ENCODE data around the gene CDHR4. TPM values are rescaled to one million over a fixed set of nuclear protein-coding genes. Genes with fewer than 3 reads are reported as not detected.
A peak's percentile ranks its signal among the peaks of the same experiment; 100 is the strongest.

The CDHR4 gene
- total and polyA plus RNA-seq, 2 of the 8 experiments (the other 6 are each of a cell fraction or from before 2014, with no cell fraction given), result 0.50 to 0.60 TPM

DNA sequence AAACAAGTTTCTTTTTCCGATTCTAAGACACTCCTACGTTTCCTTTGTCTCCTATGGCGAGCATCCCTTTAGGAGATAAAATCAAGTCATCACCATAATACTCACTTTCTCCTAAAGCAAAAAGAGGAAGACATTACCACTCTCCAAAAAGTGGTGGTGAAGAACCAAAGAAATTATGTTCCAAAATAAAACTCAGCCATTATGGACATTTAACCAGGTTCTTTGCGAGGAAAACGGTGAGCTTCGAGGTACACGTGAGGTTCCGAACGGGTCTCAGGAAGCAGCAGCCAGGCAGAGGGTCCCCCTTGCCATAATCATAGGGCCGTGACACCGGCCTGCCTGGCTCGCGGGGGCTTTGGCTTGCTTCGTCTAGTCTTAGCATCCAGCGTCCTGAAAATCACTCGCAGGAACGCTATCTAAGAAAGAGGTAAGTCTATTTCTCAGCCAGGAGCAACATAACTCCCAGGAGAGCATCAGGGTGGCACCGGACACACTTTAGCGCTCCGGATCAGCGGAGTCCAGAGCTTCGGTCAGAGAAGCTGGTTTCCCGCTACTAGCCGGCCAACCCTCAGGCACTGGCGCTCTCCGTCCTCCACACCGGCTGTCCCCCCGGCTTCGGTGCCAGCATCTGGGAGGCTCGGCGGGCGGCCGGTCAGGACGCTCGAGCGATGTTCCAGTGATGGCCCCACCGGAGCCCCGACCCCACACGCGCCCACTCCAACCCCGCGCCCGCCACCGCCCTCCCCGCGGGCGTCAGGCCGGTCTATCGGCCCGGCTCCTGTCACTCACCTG lies 13.9 kb downstream of the CDHR4 start:
- no peak overlapping the region for H3K23ac ChIP-seq (ENCODE audit: insufficient read length)
- no peak overlapping the region for H2BK12ac ChIP-seq (ENCODE audit: low read depth, low read length)
- DNase-seq (ENCODE audit: low read depth in 1 of 2, low spot score in 2 of 2), result no peak
- peak overlapping the region; percentile 75 to 95 (median 86) for H3K4me3 ChIP-seq (ENCODE audit: extremely low read depth in 1 of 4, insufficient read depth in 2 of 4, low read depth in 3 of 4, low read length in 4 of 4)
- no peak overlapping the region for H4K91ac ChIP-seq (replicated peaks; ENCODE audit: insufficient read length, low read length)
- peak overlapping the region; percentile 44 for H3K4ac ChIP-seq (replicated peaks; ENCODE audit: insufficient read length, low read depth, low read length)
- H3K79me2 ChIP-seq (ENCODE audit: control insufficient read depth in 1 of 2, insufficient read depth in 2 of 2, low read length in 2 of 2), result peaks cover 0 to 41% of the 10 kb centered on the region in 2 experiments; a peak in 2 of 4 replicates
- H3K27ac ChIP-seq (ENCODE audit: low read depth, low read length), result peak overlapping the region; percentile 74
- no peak overlapping the region for H3K56ac ChIP-seq (replicated peaks; ENCODE audit: insufficient read length, low read depth, low read length)
- peaks cover 0 to 6% of the 10 kb centered on the region in 2 experiments for H4K20me1 ChIP-seq (replicated peaks in 1 of 2; ENCODE audit: control insufficient read depth in 1 of 2, insufficient read depth in 2 of 2, low read length in 2 of 2)
- peaks cover 0 to 2% (median 0%) of the 10 kb centered on the region in 4 experiments; a peak in 2 of 7 replicates for H3K27me3 ChIP-seq (replicated peaks in 1 of 4; ENCODE audit: control insufficient read depth in 3 of 4, extremely low read depth in 1 of 4, insufficient read depth in 3 of 4, low read length in 3 of 4)
- H3K36me3 ChIP-seq (ENCODE audit: control insufficient read depth in 2 of 4, insufficient read depth in 4 of 4, low read length in 3 of 4), result peaks cover 0 to 8% (median 3%) of the 10 kb centered on the region in 4 experiments; a peak in 5 of 8 replicates
- 12% methylated on average over 27 of the region's 50 CpGs; no CpG with 5 or more reads in 1 of the 2 experiments for WGBS, 2 experiments (ENCODE audit: extremely low coverage in 1 of 2, insufficient coverage in 1 of 2, insufficient read length in 1 of 2, insufficient replicate concordance in 2 of 2, low coverage in 1 of 2, low lambda C conversion rate in 2 of 2, missing lambda C conversion rate in 1 of 2)
- peak overlapping the region; percentile 91 to 94 for H3K4me2 ChIP-seq (ENCODE audit: insufficient read depth in 1 of 2, low read depth in 2 of 2, low read length in 2 of 2)
- H2AFZ ChIP-seq (ENCODE audit: low read length), result peak overlapping the region; percentile 64; the same call in 1 of the 2 replicates
- peak overlapping the region; percentile 75 to 95 (median 84) for H3K9ac ChIP-seq (replicated peaks in 1 of 4; ENCODE audit: extremely low read depth in 1 of 4, low read depth in 3 of 4, low read length in 3 of 4)
- peaks cover 8% of the 10 kb centered on the region; the same call in 1 of the 2 replicates for H3K23me2 ChIP-seq (ENCODE audit: low read depth, low read length)
- H2BK20ac ChIP-seq (ENCODE audit: low read length), result no peak overlapping the region
- no peak for TF ChIP-seq ASH2L (IDR thresholded peaks at IDR 0.05; ENCODE audit: low read length)
- TF ChIP-seq SAP30 (IDR thresholded peaks at IDR 0.05; ENCODE audit: insufficient read depth, insufficient replicate concordance, low read length), result peak; percentile 43
- TF ChIP-seq TAF1 (IDR thresholded peaks at IDR 0.05; ENCODE audit: low read depth, low read length), result 0 out of 2 replicates have a peak, but pooled peaks have one; percentile 7
- TF ChIP-seq, protein P1, sequence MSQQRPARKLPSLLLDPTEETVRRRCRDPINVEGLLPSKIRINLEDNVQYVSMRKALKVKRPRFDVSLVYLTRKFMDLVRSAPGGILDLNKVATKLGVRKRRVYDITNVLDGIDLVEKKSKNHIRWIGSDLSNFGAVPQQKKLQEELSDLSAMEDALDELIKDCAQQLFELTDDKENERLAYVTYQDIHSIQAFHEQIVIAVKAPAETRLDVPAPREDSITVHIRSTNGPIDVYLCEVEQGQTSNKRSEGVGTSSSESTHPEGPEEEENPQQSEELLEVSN (IDR thresholded peaks at IDR 0.05), result peak; percentile 51; the same call in 1 of the 2 replicates
- TF ChIP-seq, protein P2, sequence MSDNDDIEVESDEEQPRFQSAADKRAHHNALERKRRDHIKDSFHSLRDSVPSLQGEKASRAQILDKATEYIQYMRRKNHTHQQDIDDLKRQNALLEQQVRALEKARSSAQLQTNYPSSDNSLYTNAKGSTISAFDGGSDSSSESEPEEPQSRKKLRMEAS (IDR thresholded peaks at IDR 0.05), result peak; percentile 72
- no peak overlapping the region for H3K14ac ChIP-seq (ENCODE audit: insufficient read length)
- ChIA-PET POLR2A (ENCODE audit: partially characterized antibody) (interaction anchor here (0.9 to 3.3 kb wide), 8 partner anchors 14 to 83 kb away, joined by 3 to 18 read pairs (median 4); partner anchors contain the start of genes AMIGO3 and GMPPB), CTCF (ENCODE audit: partially characterized antibody) (interaction anchor here (0.5 to 3.6 kb wide), 6 partner anchors 9 to 110 kb away, joined by 3 to 20 read pairs (median 4); partner anchors contain the start of gene AMIGO3)
- H3K4me1 ChIP-seq (replicated peaks in 1 of 4; ENCODE audit: control insufficient read depth in 3 of 4, insufficient read depth in 4 of 4, low read length in 3 of 4), result peaks cover 0 to 5% (median 2%) of the 10 kb centered on the region in 4 experiments; a peak in 2 of 7 replicates
- no peak overlapping the region for H4K5ac ChIP-seq (ENCODE audit: insufficient read length, low read depth, low read length)
- H2BK120ac ChIP-seq (replicated peaks; ENCODE audit: low read depth, low read length), result no peak overlapping the region
- H3K79me1 ChIP-seq (ENCODE audit: low read depth, low read length), result peaks cover 8% of the 10 kb centered on the region; the same call in 1 of the 2 replicates
- H4K8ac ChIP-seq (ENCODE audit: extremely low read depth, insufficient read depth, low read length), result peak overlapping the region; percentile 79; the same call in 1 of the 2 replicates
- no peak overlapping the region for H2AK5ac ChIP-seq (ENCODE audit: low read depth, low read length)
- no peaks in the 10 kb centered on the region for H3K9me3 ChIP-seq (ENCODE audit: insufficient read depth in 2 of 2, low read depth in 1 of 2, low read length in 1 of 2)
- no peak overlapping the region for H2BK5ac ChIP-seq (ENCODE audit: low read depth, low read length)
- no peak for FAIRE-seq
- no peak overlapping the region for H3K18ac ChIP-seq (ENCODE audit: extremely low read depth, low read length)
- H2BK15ac ChIP-seq (ENCODE audit: low read length), result no peak overlapping the region
